Mucosa of gallbladder (tissue), 1 donor: ENCODE measurements around the gene SUN1. TPM values are rescaled to one million over a fixed set of nuclear protein-coding genes. Genes with fewer than 3 reads are reported as not detected.
"Not testable (repeated sequence)": the region's sequence is repeated elsewhere in the genome, so short reads cannot be mapped to it uniquely, and the experiment has no call there.

ENCODE experiments used
- DNase-seq: peaks from one replicate; pipeline ENCODE4 v3.0.0-alpha.2; 2020; ENCODE audit warnings: low spot score
- total RNA-seq: library from RNA; stranded (reverse); gene quantifications from one replicate; pipeline ENCODE4 v1.2.1, GENCODE V29; 2021
- donor health status: DM: no; HTN: no; CAD: no.

Gene SUN1
- total RNA-seq, 1 donor from 2014 or later = 126 TPM

- no peak for DNase-seq
These were observed 88.2 kb downstream of the SUN1 start for GRCh38 chr7:920351-921070.

GRCh38 chr7:921071-921461 is 88.8 kb downstream of the SUN1 start:
- DNase-seq = no peak

GRCh38 chr7:921581-922333 is 89.5 kb downstream of the SUN1 start:
- DNase-seq = no peak

GRCh38 chr7:922334-923107 is 90.2 kb downstream of the SUN1 start:
- no peak for DNase-seq

GRCh38 chr7:923108-924041 is 91.1 kb downstream of the SUN1 start:
- peak; percentile 79 for DNase-seq

GRCh38 chr7:924042-924441 is 91.8 kb downstream of the SUN1 start:
- DNase-seq = not testable (repeated sequence)

Other genes starting within 250 kb of the SUN1 start
- gene DNAAF5, start 105.8 kb upstream of the SUN1 start, total RNA-seq = 30.9 TPM
- 19.9 TPM for gene PRKAR1B, start 105.2 kb upstream of the SUN1 start, total RNA-seq
- 37.5 TPM for gene GET4, start 44.1 kb downstream of the SUN1 start, total RNA-seq
- 52.4 TPM for gene ADAP1, start 122.2 kb downstream of the SUN1 start, total RNA-seq
- gene COX19, start 143.1 kb downstream of the SUN1 start, total RNA-seq = 12.1 TPM
- gene CYP2W1, start 150.7 kb downstream of the SUN1 start, total RNA-seq = 0.46 TPM
- 8.3 TPM for gene GPR146, start 212.1 kb downstream of the SUN1 start, total RNA-seq